ENCODE data around the gene BRD3OS. TPM values are rescaled to one million over a fixed set of nuclear protein-coding genes. Genes with fewer than 3 reads are reported as not detected.
"Not testable (repeated sequence)": the region's sequence is repeated elsewhere in the genome, so short reads cannot be mapped to it uniquely, and the experiment has no call there.

Gene BRD3OS
- total and polyA plus RNA-seq, 2 donors (not counting 1 experiment from before 2014, with no cell fraction given), result 12.4 to 19.4 TPM

GRCh38 chr9:133987446-133987788 is 37.9 kb upstream of the BRD3OS start:
- TF ChIP-seq EZH2 (IDR thresholded peaks at IDR 0.05; ENCODE audit: low read length, missing control alignments) (no peak), CTCF (conservative IDR thresholded peaks at IDR 0.05 in 1 of 2, IDR thresholded peaks at IDR 0.05 in 1 of 2; ENCODE audit: low read depth in 1 of 2, low read length in 2 of 2) (no peak)
- peaks cover 10% of the 10 kb centered on the region for H3K4me1 ChIP-seq (ENCODE audit: control insufficient read depth, extremely low read depth, insufficient read depth, low read length)
- peaks cover 76% of the 10 kb centered on the region for H3K79me2 ChIP-seq (ENCODE audit: control insufficient read depth, insufficient read depth, low read length)
- H2AFZ ChIP-seq (ENCODE audit: low read length), result no peak overlapping the region
- H3K9me3 ChIP-seq (ENCODE audit: control insufficient read depth, insufficient read depth, low read depth, low read length), result no peaks in the 10 kb centered on the region
- H4K20me1 ChIP-seq (ENCODE audit: control insufficient read depth, extremely low read depth, insufficient read depth, low read length), result no peaks in the 10 kb centered on the region
- H3K9ac ChIP-seq (ENCODE audit: insufficient read depth, low read length), result no peak overlapping the region
- H3K27ac ChIP-seq (ENCODE audit: insufficient read depth, low read length), result no peak overlapping the region
- DNase-seq (ENCODE audit: low read depth in 2 of 2), result no peak
- peaks cover 2% of the 10 kb centered on the region for H3K36me3 ChIP-seq (ENCODE audit: control insufficient read depth, insufficient read depth, low read length)
- H3K4me3 ChIP-seq (replicated peaks in 1 of 4; ENCODE audit: control extremely low read depth in 1 of 4, insufficient read depth in 1 of 4, low read depth in 3 of 4, low read length in 4 of 4), result no peak overlapping the region
- H3K4me2 ChIP-seq (ENCODE audit: extremely low read depth, insufficient read depth, low read length), result no peak overlapping the region
- no peaks in the 10 kb centered on the region for H3K27me3 ChIP-seq (ENCODE audit: control insufficient read depth, insufficient read depth, low read length)

- no peak for TF ChIP-seq EZH2 (IDR thresholded peaks at IDR 0.05; ENCODE audit: low read length, missing control alignments)
- TF ChIP-seq CTCF (conservative IDR thresholded peaks at IDR 0.05 in 1 of 2, IDR thresholded peaks at IDR 0.05 in 1 of 2; ENCODE audit: low read depth in 1 of 2, low read length in 2 of 2), result no peak
- no peak overlapping the region for H2AFZ ChIP-seq (ENCODE audit: low read length)
- no peaks in the 10 kb centered on the region for H3K27me3 ChIP-seq (ENCODE audit: control insufficient read depth, insufficient read depth, low read length)
- H3K4me2 ChIP-seq (ENCODE audit: extremely low read depth, insufficient read depth, low read length), result no peak overlapping the region
- no peak overlapping the region for H3K27ac ChIP-seq (ENCODE audit: insufficient read depth, low read length)
- no peak for DNase-seq (ENCODE audit: low read depth in 2 of 2)
- no peaks in the 10 kb centered on the region for H4K20me1 ChIP-seq (ENCODE audit: control insufficient read depth, extremely low read depth, insufficient read depth, low read length)
- H3K4me3 ChIP-seq (replicated peaks in 1 of 4; ENCODE audit: control extremely low read depth in 1 of 4, insufficient read depth in 1 of 4, low read depth in 3 of 4, low read length in 4 of 4), result no peak overlapping the region
- H3K79me2 ChIP-seq (ENCODE audit: control insufficient read depth, insufficient read depth, low read length), result peaks cover 70% of the 10 kb centered on the region
- H3K9ac ChIP-seq (ENCODE audit: insufficient read depth, low read length), result no peak overlapping the region
- peaks cover 10% of the 10 kb centered on the region for H3K4me1 ChIP-seq (ENCODE audit: control insufficient read depth, extremely low read depth, insufficient read depth, low read length)
- H3K9me3 ChIP-seq (ENCODE audit: control insufficient read depth, insufficient read depth, low read depth, low read length), result no peaks in the 10 kb centered on the region
- H3K36me3 ChIP-seq (ENCODE audit: control insufficient read depth, insufficient read depth, low read length), result no peaks in the 10 kb centered on the region
Observed at GRCh38 chr9:133987946-133988665, 37.2 kb upstream of the BRD3OS start.

GRCh38 chr9:133988771-133989170 is 36.5 kb upstream of the BRD3OS start:
- DNase-seq (ENCODE audit: low read depth in 2 of 2); H4K20me1 ChIP-seq (ENCODE audit: control insufficient read depth, extremely low read depth, insufficient read depth, low read length); H3K27ac ChIP-seq (ENCODE audit: insufficient read depth, low read length); H3K4me3 ChIP-seq (replicated peaks in 1 of 4; ENCODE audit: control extremely low read depth in 1 of 4, insufficient read depth in 1 of 4, low read depth in 3 of 4, low read length in 4 of 4); H3K9me3 ChIP-seq (ENCODE audit: control insufficient read depth, insufficient read depth, low read depth, low read length); H3K27me3 ChIP-seq (ENCODE audit: control insufficient read depth, insufficient read depth, low read length); H3K9ac ChIP-seq (ENCODE audit: insufficient read depth, low read length); H2AFZ ChIP-seq (ENCODE audit: low read length); H3K36me3 ChIP-seq (ENCODE audit: control insufficient read depth, insufficient read depth, low read length); H3K4me2 ChIP-seq (ENCODE audit: extremely low read depth, insufficient read depth, low read length): not testable (repeated sequence)
- peaks cover 12% of the 10 kb centered on the region for H3K4me1 ChIP-seq (ENCODE audit: control insufficient read depth, extremely low read depth, insufficient read depth, low read length)
- peaks cover 66% of the 10 kb centered on the region for H3K79me2 ChIP-seq (ENCODE audit: control insufficient read depth, insufficient read depth, low read length)
